Liver (tissue), 9 donors: ENCODE data around the gene MTARC1. TPM values are rescaled to one million over a fixed set of nuclear protein-coding genes. Genes with fewer than 3 reads are reported as not detected.

Experiments
- DNase-seq: peaks from one replicate; pipeline ENCODE4 v3.0.0-alpha.2; 2017; ENCODE audit warnings: low spot score
- H3K27ac ChIP-seq, 2 donors: one replicate each; pipeline ENCODE4 v1.7.0; 2013; ENCODE audit warnings: inconsistent platforms in 2 of 2, low read length in 2 of 2, control low read depth in 1 of 2, low read depth in 1 of 2, mild to moderate bottlenecking in 1 of 2
- H3K27me3 ChIP-seq, 4 donors: one replicate each; pipeline versions ENCODE4 v1.6.1 to v1.7.0; 2013; ENCODE audit warnings: low read length in 3 of 4, inconsistent platforms in 1 of 4, mild to moderate bottlenecking in 1 of 4, moderate library complexity in 1 of 4; ENCODE audit not compliant: control insufficient read depth in 4 of 4, insufficient read depth in 4 of 4
- H3K36me3 ChIP-seq, 4 donors: one replicate each; pipeline versions ENCODE4 v1.6.1 to v1.7.0; 2013; ENCODE audit warnings: low read length in 3 of 4, mild to moderate bottlenecking in 3 of 4, low read depth in 1 of 4, moderate library complexity in 1 of 4; ENCODE audit not compliant: control insufficient read depth in 4 of 4, insufficient read depth in 3 of 4
- H3K4me1 ChIP-seq, 4 donors: one replicate each; pipeline versions ENCODE4 v1.6.1 to v1.7.0; 2013; ENCODE audit warnings: low read length in 3 of 4, mild to moderate bottlenecking in 3 of 4, moderate library complexity in 1 of 4; ENCODE audit not compliant: control insufficient read depth in 4 of 4, insufficient read depth in 4 of 4
- H3K4me3 ChIP-seq, 3 donors: one replicate each; pipeline versions ENCODE4 v1.6.1 to v1.7.0; 2013; ENCODE audit warnings: low read length in 3 of 3, control low read depth in 1 of 3, low read depth in 1 of 3, mild to moderate bottlenecking in 1 of 3
- H3K9ac ChIP-seq, 2 donors: one replicate each; pipeline ENCODE4 v1.7.0; 2013; ENCODE audit warnings: low read length in 2 of 2, mild to moderate bottlenecking in 2 of 2, moderate library complexity in 2 of 2, control low read depth in 1 of 2, low read depth in 1 of 2
- H3K9me3 ChIP-seq, 4 donors: one replicate each; pipeline versions ENCODE4 v1.6.1 to v1.7.0; 2013; ENCODE audit warnings: low read length in 3 of 4; ENCODE audit not compliant: control insufficient read depth in 4 of 4
- EGR1 ChIP-seq, 2 donors: IDR thresholded peaks; 2 replicates each; pipeline ENCODE4 v1.6.1; 2016 to 2018; ENCODE audit warnings: antibody characterized with exemption in 2 of 2, low read depth in 2 of 2
- FOXA1 ChIP-seq: IDR thresholded peaks from 2 replicates; pipeline ENCODE4 v1.6.1; 2016; ENCODE audit warnings: antibody characterized with exemption
- FOXA2 ChIP-seq: IDR thresholded peaks from 2 replicates; pipeline ENCODE4 v1.6.1; 2016; ENCODE audit warnings: antibody characterized with exemption
- GABPA ChIP-seq, 2 donors: IDR thresholded peaks in 1 of 2; conservative IDR thresholded peaks in 1 of 2; 2 replicates each; pipeline ENCODE4 v1.6.1; 2016; ENCODE audit warnings: antibody characterized with exemption in 2 of 2, mild to moderate bottlenecking in 1 of 2, moderate library complexity in 1 of 2
- HNF4A ChIP-seq, 2 donors: conservative IDR thresholded peaks; 2 replicates each; pipeline ENCODE4 v1.6.1; 2016; ENCODE audit warnings: antibody characterized with exemption in 2 of 2, mild to moderate bottlenecking in 2 of 2
- HNF4G ChIP-seq: IDR thresholded peaks from 2 replicates; pipeline ENCODE4 v1.6.1; 2016; ENCODE audit warnings: antibody characterized with exemption
- JUND ChIP-seq, 2 donors: IDR thresholded peaks; 2 replicates each; pipeline ENCODE4 v1.6.1; 2016; ENCODE audit warnings: antibody characterized with exemption in 2 of 2
- NR2F2 ChIP-seq: IDR thresholded peaks from 2 replicates; pipeline ENCODE4 v1.6.1; 2016; ENCODE audit warnings: antibody characterized with exemption
- RAD21 ChIP-seq, 2 donors: IDR thresholded peaks; 2 replicates each; pipeline ENCODE4 v1.6.1; 2016; ENCODE audit warnings: antibody characterized with exemption in 2 of 2, mild to moderate bottlenecking in 2 of 2
- RXRA ChIP-seq, 2 donors: IDR thresholded peaks; 2 replicates each; pipeline ENCODE4 v1.6.1; 2017 to 2018; ENCODE audit warnings: antibody characterized with exemption in 2 of 2, mild to moderate bottlenecking in 1 of 2
- SP1 ChIP-seq: IDR thresholded peaks from 2 replicates; pipeline ENCODE4 v1.6.1; 2018; ENCODE audit warnings: antibody characterized with exemption, mild to moderate bottlenecking
- TAF1 ChIP-seq: conservative IDR thresholded peaks from 2 replicates; pipeline ENCODE4 v1.6.1; 2016; ENCODE audit warnings: antibody characterized with exemption, mild to moderate bottlenecking
- YY1 ChIP-seq: IDR thresholded peaks from 2 replicates; pipeline ENCODE4 v1.6.1; 2016; ENCODE audit warnings: antibody characterized with exemption, mild to moderate bottlenecking
- WGBS: extraction: QIAGEN DNeasy Blood & Tissue Kit; methylation state at CpG from one replicate; pipeline ENCODE4 v1.1.7; 2013; 5-methylcytosine and 5-hydroxymethylcytosine counted together
- polyA plus RNA-seq, 2 donors: library from polyadenylated mRNA; stranded (reverse) in 1 of 2; unstranded in 1 of 2; fragments of 200-250 nt in 1 of 2; fragments of >200 nt in 1 of 2; fragmentation: Nextera tagmentation in 1 of 2; extraction: Ambion mirVana in 1 of 2; gene quantifications; one replicate each; pipeline versions ENCODE4 v1.2.1 to v1.2.3, GENCODE V29; 2013 to 2015
- total RNA-seq, 2 donors: library from RNA; depleted of rRNA; stranded (reverse); fragments of >200 nt; gene quantifications; one replicate each; pipeline ENCODE4 v1.2.3, GENCODE V29; 2014
- TF ChIP-seq, protein P1 (sequence below): IDR thresholded peaks from 2 replicates; pipeline ENCODE4 v1.6.1; 2016; ENCODE audit warnings: antibody characterized with exemption, mild to moderate bottlenecking
- TF ChIP-seq, protein P2 (sequence below): IDR thresholded peaks from 2 replicates; pipeline ENCODE4 v1.6.1; 2016; ENCODE audit warnings: antibody characterized with exemption
- TF ChIP-seq, protein P3 (sequence below): IDR thresholded peaks from 2 replicates; pipeline ENCODE4 v1.6.1; 2016; ENCODE audit warnings: antibody characterized with exemption
- TF ChIP-seq, protein P4 (sequence below): IDR thresholded peaks from 2 replicates; pipeline ENCODE4 v1.6.1; 2016; ENCODE audit warnings: antibody characterized with exemption
- TF ChIP-seq, protein P5 (sequence below): fragments of 150-350 bp; IDR thresholded peaks from 2 replicates; pipeline ENCODE4 v1.5.1; 2017; ENCODE audit warnings: improper control_type of control experiment, low read depth, low read length; ENCODE audit not compliant: missing input control
- donor health status: healthy.
- donor health status: healthy.
- donor health status: healthy.
- donor health status: healthy.
- donor health status: healthy.

MTARC1 gene
- total and polyA plus RNA-seq, 4 donors = 9.8 to 71.3 (median 21.5) TPM

DNA sequence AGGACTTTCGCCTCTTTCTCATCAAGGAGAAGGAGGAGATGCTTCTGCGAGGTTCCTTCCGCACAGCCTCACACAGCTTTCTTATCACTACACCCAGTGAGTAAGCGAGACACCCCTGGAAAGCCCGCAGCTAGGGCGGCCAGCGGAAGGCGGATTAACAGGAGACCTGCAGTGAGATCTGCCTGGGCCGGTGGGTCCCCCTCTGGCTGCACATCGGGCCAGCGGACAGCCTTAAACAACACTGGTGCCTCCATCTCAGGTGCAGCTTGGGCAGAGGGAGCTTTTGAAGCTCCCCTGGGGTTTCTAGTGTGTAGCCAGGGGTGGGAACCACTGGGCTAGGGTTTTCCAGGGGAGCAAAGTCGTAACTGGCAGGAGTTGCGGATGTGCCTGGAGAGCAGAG is 17.5 kb upstream of the MTARC1 start:
- TF ChIP-seq RXRA (IDR thresholded peaks at IDR 0.05) (no peak), GABPA (IDR thresholded peaks at IDR 0.05 in 1 of 2, conservative IDR thresholded peaks at IDR 0.05 in 1 of 2) (no peak), FOXA1 (no peak), SP1 (no peak), RAD21 (IDR thresholded peaks at IDR 0.05) (no peak), NR2F2 (no peak), HNF4A (conservative IDR thresholded peaks at IDR 0.05) (no peak), JUND (IDR thresholded peaks at IDR 0.05) (no peak), HNF4G (no peak)
- TF ChIP-seq, protein P1, sequence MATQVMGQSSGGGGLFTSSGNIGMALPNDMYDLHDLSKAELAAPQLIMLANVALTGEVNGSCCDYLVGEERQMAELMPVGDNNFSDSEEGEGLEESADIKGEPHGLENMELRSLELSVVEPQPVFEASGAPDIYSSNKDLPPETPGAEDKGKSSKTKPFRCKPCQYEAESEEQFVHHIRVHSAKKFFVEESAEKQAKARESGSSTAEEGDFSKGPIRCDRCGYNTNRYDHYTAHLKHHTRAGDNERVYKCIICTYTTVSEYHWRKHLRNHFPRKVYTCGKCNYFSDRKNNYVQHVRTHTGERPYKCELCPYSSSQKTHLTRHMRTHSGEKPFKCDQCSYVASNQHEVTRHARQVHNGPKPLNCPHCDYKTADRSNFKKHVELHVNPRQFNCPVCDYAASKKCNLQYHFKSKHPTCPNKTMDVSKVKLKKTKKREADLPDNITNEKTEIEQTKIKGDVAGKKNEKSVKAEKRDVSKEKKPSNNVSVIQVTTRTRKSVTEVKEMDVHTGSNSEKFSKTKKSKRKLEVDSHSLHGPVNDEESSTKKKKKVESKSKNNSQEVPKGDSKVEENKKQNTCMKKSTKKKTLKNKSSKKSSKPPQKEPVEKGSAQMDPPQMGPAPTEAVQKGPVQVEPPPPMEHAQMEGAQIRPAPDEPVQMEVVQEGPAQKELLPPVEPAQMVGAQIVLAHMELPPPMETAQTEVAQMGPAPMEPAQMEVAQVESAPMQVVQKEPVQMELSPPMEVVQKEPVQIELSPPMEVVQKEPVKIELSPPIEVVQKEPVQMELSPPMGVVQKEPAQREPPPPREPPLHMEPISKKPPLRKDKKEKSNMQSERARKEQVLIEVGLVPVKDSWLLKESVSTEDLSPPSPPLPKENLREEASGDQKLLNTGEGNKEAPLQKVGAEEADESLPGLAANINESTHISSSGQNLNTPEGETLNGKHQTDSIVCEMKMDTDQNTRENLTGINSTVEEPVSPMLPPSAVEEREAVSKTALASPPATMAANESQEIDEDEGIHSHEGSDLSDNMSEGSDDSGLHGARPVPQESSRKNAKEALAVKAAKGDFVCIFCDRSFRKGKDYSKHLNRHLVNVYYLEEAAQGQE = no peak
- 96% methylated on average over 13 of the region's 13 CpGs for WGBS
- Histone ChIP-seq H3K9me3 (no peaks in the 10 kb centered on the region), H3K36me3 (peaks cover 6 to 38% (median 24%) of the 10 kb centered on the region in 4 donors), H3K27me3 (no peaks in the 10 kb centered on the region), H3K4me1 (peaks cover 4 to 49% (median 35%) of the 10 kb centered on the region in 4 donors), H3K27ac (peak overlapping the region; percentile 45 to 85), H3K4me3 (no peak overlapping the region), H3K9ac (peak overlapping the region in 1 of 2 donors; percentile 32)
- peak; percentile 19 for DNase-seq

DNA sequence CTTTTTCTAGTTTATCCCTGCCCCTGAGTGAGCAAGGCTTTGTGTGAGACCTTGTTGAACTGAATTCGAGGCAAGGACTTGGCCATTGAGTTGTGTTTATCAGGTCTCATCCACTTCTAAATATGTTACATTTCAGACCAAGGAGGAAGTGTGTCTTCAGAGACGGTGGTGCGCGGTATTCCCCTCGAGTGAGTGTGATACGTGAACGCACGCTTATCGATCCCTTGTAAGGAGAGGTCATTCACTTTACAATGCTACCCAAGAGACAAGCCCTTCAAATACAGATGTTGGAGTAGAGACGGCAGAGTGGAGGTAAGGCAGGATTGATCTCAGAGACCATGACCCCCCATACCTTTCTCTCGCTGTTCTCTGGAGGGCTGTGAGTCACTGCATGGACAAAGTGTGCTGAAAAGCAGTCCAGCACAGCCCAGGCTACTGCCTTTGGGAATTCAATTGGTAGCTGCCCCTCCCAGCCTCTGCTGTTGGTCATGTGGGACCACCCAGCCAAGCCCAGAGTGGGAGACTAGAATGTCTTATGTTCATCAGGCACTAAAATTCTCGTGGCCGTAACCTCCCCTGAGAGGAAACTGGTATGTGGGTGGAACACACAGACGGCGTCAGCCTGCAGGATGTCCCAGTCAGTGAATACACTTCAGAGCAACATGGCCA is 16.3 kb upstream of the MTARC1 start:
- peaks cover 2 to 42% (median 32%) of the 10 kb centered on the region in 4 donors for H3K4me1 ChIP-seq
- peak overlapping the region in 1 of 2 donors; percentile 23 for H3K27ac ChIP-seq
- no peaks in the 10 kb centered on the region for H3K9me3 ChIP-seq
- 91% methylated on average over 15 of the region's 15 CpGs for WGBS
- TF ChIP-seq RAD21 (IDR thresholded peaks at IDR 0.05) (no peak), JUND (IDR thresholded peaks at IDR 0.05) (no peak), NR2F2 (no peak), FOXA1 (no peak), HNF4G (no peak), HNF4A (conservative IDR thresholded peaks at IDR 0.05) (no peak), RXRA (IDR thresholded peaks at IDR 0.05) (no peak), SP1 (no peak), EGR1 (IDR thresholded peaks at IDR 0.05; ENCODE audit: low read depth in 2 of 2) (no peak), GABPA (IDR thresholded peaks at IDR 0.05 in 1 of 2, conservative IDR thresholded peaks at IDR 0.05 in 1 of 2) (no peak), TAF1 (no peak), YY1 (no peak), FOXA2 (no peak)
- TF ChIP-seq, protein P1 = no peak
- TF ChIP-seq, protein P2, sequence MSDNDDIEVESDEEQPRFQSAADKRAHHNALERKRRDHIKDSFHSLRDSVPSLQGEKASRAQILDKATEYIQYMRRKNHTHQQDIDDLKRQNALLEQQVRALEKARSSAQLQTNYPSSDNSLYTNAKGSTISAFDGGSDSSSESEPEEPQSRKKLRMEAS = no peak
- TF ChIP-seq, protein P3, sequence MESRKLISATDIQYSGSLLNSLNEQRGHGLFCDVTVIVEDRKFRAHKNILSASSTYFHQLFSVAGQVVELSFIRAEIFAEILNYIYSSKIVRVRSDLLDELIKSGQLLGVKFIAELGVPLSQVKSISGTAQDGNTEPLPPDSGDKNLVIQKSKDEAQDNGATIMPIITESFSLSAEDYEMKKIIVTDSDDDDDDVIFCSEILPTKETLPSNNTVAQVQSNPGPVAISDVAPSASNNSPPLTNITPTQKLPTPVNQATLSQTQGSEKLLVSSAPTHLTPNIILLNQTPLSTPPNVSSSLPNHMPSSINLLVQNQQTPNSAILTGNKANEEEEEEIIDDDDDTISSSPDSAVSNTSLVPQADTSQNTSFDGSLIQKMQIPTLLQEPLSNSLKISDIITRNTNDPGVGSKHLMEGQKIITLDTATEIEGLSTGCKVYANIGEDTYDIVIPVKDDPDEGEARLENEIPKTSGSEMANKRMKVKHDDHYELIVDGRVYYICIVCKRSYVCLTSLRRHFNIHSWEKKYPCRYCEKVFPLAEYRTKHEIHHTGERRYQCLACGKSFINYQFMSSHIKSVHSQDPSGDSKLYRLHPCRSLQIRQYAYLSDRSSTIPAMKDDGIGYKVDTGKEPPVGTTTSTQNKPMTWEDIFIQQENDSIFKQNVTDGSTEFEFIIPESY = no peak
- TF ChIP-seq, protein P4, sequence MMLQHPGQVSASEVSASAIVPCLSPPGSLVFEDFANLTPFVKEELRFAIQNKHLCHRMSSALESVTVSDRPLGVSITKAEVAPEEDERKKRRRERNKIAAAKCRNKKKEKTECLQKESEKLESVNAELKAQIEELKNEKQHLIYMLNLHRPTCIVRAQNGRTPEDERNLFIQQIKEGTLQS = no peak
- TF ChIP-seq, protein P5, sequence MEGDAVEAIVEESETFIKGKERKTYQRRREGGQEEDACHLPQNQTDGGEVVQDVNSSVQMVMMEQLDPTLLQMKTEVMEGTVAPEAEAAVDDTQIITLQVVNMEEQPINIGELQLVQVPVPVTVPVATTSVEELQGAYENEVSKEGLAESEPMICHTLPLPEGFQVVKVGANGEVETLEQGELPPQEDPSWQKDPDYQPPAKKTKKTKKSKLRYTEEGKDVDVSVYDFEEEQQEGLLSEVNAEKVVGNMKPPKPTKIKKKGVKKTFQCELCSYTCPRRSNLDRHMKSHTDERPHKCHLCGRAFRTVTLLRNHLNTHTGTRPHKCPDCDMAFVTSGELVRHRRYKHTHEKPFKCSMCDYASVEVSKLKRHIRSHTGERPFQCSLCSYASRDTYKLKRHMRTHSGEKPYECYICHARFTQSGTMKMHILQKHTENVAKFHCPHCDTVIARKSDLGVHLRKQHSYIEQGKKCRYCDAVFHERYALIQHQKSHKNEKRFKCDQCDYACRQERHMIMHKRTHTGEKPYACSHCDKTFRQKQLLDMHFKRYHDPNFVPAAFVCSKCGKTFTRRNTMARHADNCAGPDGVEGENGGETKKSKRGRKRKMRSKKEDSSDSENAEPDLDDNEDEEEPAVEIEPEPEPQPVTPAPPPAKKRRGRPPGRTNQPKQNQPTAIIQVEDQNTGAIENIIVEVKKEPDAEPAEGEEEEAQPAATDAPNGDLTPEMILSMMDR = no peak
- H3K9ac ChIP-seq = no peak overlapping the region
- no peaks in the 10 kb centered on the region for H3K27me3 ChIP-seq
- DNase-seq = peak; percentile 14
- H3K36me3 ChIP-seq = peaks cover 6 to 33% (median 29%) of the 10 kb centered on the region in 4 donors
- H3K4me3 ChIP-seq = no peak overlapping the region
